ENCODE measurements around the gene PRSS12.
"Not testable (repeated sequence)": the region's sequence is repeated elsewhere in the genome, so short reads cannot be mapped to it uniquely, and the experiment has no call there.

The PRSS12 gene

DNA sequence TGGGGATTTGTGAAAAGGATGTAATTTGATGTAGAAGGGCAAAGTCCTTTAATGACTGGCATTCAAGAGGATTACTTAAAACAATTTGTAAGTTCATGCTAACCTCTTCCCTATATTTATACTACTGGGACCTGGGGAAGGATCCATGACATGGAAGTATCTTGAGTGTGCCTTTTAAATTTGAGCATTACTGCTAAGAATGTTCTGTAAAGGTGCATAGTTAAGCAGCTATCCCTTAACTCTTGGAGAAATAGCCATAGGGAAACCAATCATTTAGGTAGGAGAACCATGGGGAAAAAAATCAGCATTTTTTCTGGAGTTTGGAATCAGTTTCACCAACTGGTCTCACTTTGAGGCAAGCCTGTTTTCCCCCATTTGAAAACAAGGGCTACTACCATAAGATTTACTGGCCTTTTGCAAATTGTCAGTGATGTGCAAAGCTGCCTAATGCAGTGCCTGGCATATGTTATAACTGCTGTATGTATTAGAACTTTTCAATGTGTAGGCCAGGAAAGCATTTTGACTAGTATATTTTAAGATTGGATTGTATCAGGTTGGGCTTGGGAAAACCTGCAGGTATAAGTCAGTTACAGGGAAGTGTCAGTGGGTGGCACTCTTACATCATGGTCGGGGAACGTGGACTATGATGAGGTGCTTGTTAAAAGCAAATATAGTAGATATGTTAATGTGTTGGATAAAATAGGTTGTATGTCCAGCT is 72.1 kb downstream of the PRSS12 start:
- peak in 17 of 58 donors; percentile 2 to 58 (median 16) for DNase-seq

DNA sequence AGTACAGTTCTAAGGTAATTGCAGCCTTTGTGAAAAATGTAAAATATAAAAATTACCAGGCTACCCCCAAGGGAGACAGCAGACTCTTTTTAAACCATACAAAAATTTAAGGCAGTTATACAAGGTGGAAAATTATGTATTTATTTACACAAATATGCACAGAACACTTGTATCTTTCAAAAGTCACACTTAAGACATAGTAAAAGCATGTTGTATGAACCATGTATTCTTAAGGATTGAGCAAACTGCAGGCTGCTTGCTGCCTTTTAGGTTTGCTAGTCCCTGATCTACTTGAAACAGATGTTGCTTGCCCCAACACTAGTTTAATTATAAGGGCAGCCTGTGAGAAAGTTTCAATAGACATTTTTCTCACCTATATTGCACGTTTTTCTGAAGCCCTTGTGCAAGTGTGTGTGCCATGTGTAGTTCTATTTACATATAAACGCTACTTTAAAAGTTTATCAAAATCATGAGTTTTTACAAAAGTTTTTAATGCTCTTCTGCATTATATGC is 72.8 kb downstream of the PRSS12 start:
- DNase-seq, result no peak

DNA sequence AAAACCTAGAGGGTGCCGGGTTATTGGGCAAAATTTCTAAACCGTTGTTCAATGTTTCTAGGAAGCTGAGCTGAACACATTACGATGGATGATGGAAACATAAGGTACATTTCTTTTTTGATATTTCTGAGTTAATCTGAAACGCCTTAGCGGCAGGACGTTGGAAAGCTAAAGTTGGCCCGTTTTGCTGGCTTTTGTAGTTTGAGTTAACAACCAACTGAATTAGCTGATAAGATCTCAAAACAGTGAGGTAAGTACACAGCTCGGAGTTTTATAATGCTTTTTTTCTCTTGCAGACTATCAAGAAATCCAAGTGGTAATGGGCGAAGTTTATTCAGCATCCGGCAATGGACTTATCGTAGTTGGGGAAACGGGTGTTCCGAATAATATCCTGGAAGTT is 73.5 kb downstream of the PRSS12 start:
- no peak for DNase-seq

DNA sequence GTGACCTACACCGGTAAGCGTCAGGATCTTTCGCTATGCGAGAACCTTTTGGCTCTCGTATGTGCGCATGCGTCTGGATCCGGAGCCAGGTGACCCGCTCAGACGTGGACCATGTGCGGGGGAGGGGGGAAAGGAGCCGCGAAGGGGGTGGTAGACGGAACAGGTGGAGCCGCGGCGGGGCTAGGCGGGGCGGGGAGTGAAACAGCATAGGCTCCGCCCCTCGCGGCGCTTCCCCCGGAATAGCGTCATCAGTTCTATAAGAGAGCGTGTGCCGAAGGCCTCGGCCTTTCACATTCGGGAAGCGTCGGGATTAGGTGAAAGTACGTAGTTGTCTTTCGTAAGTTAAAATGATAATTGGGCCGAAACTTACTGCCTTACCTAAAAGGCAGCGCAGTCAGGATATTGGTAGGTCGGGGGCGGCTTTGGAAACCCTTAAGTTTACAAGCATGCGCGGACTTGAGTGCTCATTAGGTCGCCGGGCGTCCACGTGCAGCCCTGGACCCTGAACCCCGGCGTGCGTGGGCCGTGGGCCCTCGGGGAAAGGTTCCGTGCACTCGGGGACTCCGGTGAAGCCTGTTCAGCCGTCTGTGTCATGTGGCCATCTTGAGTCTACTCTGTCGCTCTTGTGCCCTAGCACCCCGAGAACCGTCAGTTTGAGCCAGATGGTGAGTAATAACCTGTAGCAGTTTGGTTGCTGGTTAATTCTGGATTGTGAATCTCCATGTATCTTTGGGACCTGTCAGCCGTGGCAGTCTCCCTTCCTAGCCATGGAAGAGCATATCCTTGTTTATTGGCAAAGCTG is 74.1 kb downstream of the PRSS12 start:
- peak; percentile 53 to 93 (median 84) for DNase-seq

DNA sequence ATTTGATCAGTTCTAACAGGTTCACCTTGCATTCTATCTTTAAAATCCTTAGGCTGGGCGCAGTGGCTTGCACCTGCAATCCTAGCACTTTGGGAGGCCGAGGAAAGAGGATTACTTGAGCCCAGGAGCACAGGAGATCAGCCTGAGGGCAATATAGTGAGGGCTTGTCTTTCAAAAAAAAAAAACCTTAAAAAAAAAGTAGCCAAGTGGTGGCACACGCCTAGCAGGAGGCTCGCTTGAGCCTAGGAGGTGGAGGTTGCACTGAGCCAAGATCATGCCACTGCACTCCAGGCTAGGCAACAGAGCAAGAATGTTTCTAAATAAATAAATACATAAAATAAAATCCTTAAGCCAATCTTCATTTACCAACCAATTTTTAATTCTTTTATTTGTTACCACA is 75.6 kb downstream of the PRSS12 start:
- DNase-seq, result no peak

DNA sequence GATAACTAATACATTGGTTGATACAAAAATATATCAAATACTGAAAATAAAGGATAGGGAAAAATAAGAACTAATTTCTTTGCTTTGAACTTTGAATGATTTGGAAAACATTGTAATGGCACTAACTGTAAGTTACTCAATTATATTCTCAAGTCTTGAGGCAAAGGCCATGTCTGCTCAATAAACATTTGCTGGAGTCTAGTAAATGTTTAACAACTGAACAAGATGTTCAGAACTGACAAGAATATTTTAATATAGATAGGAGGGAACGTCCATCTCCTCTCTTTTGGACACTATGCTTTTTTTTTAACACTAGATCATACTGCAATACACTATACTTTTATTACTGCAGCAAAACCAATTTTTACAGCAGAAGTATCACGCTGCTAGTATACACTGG is 76.2 kb downstream of the PRSS12 start:
- no peak for DNase-seq

DNA sequence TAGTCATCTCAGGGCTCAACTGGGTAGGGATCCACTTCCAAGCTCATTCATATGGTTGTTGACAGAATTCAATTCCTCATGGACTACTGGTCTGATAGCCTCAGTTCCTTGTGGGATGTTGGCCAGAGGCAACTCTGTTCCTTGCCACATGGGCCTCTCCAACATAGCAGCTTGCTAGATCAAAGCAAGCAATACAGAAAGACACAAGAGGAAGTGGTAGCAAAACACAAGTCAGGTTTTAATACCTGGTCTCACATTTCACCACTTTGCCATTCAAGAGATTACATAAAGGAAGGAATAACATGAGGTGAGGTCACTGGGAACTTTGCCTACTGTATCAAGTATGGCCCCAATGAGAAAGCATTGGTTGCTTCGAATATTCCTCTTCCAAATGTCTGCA is 79.2 kb downstream of the PRSS12 start:
- no peak for DNase-seq

DNA sequence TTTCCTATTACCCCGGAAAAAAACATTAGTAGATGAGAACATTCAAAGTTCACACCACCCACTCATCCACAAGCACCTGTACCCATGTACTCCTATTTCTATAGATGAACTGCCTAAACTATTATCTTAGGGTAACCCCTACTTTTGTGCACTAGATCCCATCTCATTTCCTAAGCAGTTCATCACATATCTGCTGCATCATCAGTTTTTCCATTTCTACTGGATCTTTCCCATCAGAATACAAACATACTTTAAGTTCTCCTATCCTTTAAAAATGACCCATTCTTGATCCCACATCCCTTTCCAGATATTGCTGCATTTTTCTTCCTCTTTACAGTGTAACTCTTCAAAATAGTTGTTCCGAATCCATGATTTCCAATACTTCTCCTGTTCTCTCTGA is 81.0 kb downstream of the PRSS12 start:
- DNase-seq, result no peak

DNA sequence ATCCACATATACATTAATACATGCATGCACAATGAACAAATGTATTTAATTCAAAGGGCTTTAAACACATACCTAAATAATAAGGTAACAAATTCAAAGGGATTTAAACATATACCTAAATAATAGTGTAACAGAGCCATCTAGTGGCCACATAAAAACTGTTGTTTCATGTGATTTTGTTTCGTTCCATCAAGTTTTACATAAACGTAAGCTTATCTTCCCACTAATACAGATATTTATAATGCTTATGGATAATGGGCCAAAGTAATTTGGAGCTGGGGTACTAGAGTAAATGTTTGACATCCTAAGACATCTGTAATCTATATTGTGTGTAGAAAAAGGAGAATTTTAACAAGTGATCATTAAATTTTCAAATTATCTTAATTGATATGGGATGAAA is 82.3 kb downstream of the PRSS12 start:
- peak in 1 of 58 donors; percentile 9 for DNase-seq

DNA sequence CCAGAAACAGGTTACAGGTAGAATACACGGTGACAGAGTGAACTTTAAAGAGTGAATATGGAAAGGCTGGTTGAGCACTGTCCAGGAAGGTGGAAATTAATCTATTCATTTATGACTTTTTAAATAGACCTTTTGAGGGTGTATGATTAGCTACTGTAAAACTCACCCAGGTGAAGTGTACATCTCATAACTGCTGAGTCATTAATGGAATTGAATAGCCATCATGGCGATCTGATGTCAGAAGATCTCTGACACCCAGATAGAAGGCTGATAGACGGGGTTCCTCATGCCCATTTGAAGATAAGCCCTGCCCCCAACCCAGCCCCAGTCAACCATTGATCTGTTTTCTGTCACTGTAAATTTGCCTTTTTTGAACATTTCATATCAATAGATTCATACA is 84.0 kb downstream of the PRSS12 start:
- no peak for DNase-seq

DNA sequence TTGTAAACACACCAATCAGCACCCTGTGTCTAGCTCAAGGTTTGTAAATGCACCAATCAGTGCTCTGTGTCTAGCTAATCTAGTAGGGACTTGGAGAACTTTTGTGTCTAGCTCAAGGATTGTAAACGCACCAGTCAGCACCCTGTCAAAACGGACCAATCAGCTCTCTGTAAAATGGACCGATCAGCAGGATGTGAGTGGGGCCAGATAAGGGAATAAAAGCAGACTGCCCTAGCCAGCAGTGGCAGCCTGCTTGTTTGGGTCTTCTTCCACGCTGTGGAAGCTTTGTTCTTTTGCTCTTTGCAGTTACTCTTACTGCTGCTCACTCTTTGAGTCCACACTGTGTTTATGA is 86.7 kb downstream of the PRSS12 start:
- DNase-seq, result not testable (repeated sequence)

DNA sequence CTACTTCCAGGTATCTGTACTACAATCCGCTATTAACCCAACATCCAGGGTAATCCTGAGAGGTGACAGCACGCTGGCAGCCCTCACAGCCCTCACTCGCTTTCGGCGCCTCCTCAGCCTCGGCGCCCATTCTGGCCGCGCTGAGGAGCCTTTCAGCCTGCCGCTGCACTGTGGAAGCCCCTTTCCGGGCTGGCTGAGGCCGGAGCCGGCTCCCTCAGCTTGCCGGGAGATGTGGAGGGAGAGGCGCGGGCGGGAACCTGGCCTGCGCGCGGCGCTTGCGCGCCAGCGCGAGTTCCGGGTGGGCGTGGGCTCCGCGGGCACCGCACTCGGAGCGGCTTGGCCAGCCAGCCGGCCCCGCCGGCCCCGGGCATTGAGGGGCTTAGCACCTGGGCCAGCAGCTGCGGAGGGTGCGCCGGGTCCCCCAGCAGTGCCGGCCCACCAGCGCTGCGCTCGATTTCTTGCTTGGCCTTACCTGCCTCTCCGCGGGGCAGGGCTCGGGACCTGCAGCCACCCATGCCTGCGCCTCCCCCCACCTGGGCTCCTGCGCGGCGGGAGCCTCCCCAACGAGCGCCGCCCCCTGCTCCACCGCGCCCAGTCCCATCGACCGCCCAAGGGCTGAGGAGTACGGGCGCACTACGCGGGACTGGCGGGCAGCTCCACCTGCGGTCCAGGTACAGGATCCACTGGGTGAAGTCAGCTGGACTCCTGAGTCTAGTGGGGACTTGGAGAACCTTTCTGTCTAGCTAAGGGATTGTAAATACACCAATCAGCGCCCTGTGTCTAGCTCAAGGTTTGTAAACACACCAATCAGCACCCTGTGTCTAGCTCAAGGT is 87.3 kb downstream of the PRSS12 start:
- DNase-seq, result peak in 9 of 58 donors; percentile 1 to 19 (median 9)

DNA sequence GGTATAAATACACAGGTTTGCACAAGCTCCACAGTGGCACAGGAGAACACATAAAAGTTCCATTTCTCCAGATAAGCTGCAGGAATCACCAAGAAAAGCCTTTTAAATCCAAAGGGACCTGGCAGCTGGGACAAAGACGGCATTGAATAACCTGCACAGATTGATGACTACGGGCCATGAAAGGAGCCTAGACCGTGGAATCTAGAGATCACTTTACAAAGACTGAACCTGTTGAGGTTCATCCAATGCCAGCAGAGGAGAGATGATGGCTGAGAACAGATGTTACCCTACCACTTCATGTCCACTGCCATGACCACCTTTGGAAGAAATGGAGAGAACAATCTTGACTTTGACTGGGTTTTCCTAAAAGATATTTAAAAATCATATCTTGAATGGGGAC is 88.7 kb downstream of the PRSS12 start:
- no peak for DNase-seq

DNA sequence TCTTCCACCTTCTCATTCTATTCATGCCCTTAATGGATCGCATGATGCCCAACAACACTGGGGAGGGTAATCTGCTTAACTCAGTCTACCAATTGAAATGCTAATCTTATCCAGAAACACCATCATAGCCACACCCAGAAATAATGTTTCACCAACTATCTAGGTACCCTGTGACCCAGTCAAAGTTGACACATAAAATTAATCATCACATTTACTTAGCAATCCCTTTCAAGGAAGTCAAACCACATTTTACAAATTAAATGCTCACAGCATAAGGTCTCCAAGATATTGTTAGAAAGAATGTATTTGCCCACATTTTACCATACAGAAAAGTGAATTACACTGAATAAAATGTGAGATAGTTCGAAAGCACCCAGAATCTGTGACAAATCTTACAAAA is 92.5 kb downstream of the PRSS12 start:
- DNase-seq, result no peak

DNA sequence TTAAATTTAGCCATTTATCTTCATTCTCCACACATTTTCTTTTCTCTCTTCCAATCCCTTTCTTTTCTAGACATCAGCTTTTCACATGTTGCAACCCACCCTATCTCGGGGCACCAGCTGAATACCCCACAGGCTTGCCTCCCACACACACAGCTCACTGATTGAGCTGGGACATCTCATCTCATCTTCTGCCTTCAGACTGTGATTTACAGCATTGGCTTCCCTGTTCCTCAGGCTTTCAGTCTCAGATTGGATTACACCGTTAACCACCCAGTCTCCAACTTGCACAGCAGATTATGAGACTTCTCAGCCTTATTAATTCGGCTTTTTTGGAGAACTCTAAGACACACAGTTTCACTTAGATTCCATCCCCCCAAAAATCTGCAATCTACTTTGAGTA is 93.7 kb downstream of the PRSS12 start:
- peak in 1 of 58 donors; percentile 2 for DNase-seq

DNA sequence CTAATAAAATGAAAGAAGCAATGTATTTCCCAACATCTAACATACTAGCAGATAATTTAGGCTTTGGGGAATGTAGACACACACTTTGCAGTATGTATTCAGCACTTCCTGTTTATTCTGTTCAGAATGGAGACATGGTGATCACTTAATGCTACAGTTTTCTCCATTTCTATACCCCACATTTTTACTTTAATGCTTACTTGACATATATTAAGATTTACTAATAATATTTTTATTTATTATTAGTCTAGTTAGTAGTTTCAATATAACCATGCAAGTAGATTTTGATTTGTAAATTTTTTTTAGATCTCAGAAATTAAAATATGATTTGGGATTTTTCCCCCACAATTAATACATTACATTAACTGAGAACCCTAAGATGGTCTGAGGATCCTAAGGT is 98.4 kb downstream of the PRSS12 start:
- DNase-seq, result no peak

DNA sequence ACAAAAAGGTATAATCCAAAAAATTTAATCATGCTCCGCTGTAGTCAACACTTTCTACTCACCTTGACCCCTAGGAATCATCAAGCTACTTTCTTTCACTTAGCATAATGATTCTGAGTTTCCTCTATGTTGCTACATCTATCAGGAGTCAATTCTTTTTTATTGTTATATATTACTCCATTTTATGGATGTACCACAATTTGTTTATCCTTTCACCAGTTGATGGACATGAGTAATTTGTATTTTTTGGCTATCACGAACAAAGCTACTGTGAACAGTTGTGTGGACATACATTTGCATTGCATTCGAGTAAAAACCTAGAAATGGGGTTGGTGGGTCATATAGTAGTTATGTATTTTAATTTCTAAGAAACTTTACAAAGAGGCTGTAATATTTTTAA is 102.9 kb downstream of the PRSS12 start:
- no peak for DNase-seq

DNA sequence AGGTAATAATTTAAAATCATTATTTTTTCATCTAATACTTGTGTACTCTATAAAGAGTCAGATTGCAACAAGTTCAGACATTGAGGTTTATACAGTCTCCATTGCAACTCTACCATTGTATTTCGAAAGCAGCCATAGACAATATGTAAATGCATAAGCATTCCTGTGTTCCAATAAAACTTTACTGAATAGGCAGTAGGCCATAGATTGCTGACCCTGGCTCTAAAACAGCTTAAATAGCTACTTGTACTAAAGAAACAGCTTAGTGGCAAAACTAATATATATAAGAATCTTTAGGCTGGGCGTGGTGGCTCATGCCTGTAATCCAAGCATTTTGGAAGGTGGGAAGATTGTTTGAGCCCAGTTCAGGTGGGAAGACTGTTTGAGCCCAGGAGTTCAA is 115.3 kb downstream of the PRSS12 start:
- DNase-seq, result no peak

DNA sequence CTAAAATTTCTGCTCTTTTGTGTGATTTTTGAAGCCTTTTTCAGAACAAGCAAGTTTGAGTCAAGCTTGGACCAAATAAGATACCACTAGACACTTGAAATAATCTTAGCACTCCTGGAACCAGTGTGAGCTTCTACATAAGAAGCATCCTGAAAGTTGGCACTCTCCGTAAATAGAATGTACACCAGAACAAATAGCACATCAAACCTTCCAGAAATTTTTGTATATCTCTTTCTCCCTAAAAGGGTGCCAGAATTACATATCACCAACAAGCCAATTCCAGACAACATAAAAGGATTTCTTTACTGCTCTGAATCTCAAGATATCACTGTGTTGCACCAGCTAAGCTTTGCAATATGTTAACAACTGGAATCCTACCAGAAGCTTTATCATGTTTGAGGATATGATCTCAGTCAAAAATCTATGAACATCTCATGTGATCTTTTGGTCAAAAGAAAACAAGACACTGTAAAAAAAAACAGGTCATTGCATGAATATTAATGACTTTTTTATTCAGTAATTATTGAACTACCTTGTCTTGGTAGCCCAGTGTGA is 117.2 kb downstream of the PRSS12 start:
- peak in 2 of 58 donors; percentile 32 to 52 for DNase-seq

Measured in anterior cingulate cortex (tissue), 58 donors.